Erythroblast (primary cell): ENCODE data around the gene CPSF7.

Experiments
- GATA1 ChIP-seq: IDR thresholded peaks from 2 replicates; pipeline ENCODE4 v1.6.1; 2011; ENCODE audit warnings: low read depth, mild to moderate bottlenecking, control low read depth, low read length, moderate library complexity
- POLR2A ChIP-seq: IDR thresholded peaks from 2 replicates; pipeline ENCODE4 v1.6.1; 2011; ENCODE audit warnings: mild to moderate bottlenecking, low read length

DNA sequence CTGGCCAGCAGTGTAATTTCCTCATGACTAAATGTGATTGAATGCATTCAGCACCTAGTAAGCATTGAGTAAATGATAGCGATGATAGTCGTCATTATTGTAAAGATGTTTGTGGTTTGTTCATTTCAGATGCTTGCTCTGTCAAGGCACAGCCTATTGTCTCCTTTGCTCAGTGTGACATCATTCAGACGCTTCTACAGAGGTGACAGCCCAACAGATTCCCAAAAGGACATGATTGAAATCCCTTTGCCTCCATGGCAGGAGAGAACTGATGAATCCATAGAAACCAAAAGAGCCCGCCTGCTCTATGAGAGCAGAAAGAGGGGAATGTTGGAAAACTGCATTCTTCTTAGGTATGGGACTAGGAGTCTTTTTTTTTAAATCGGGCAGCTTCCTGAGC lies 7.7 kb upstream of the CPSF7 start:
- TF ChIP-seq POLR2A (no peak), GATA1 (no peak)
